Panc1 (cell line): ENCODE data around the gene MOB1B. TPM values are rescaled to one million over a fixed set of nuclear protein-coding genes. Genes with fewer than 3 reads are reported as not detected.

Experiments
- ATAC-seq: fragments of 200-7000 bp; cut with Tn5 transposase; 2 replicates; pipeline ENCODE4 v1.9.1; 2020; ENCODE audit warnings: mild to moderate bottlenecking, moderate library complexity
- BruUV-seq: library from RNA; stranded (reverse); fragments of 400-500 nt; replicated peaks from 2 replicates; lab custom pipeline; 2021; lab: Mats Ljungman, UMichigan
- CTCF ChIA-PET: fragments of 300-600 bp; sonication (Branson Sonifier 250); formaldehyde crosslinking; loops from one replicate; lab custom pipeline; 2022; ENCODE audit warnings: antibody characterized with exemption; lab: Charles Lee
- POLR2A ChIA-PET: fragments of 300-600 bp; sonication (Branson Sonifier 250); formaldehyde crosslinking; loops from one replicate; lab custom pipeline; 2022; ENCODE audit warnings: antibody characterized with exemption; lab: Charles Lee
- DNase-seq: peaks from one replicate; pipeline ENCODE4 v3.0.0-alpha.2; 2010; ENCODE audit warnings: low read depth, low spot score
- H3K27ac ChIP-seq: 2 replicates; pipeline ENCODE4 v1.5.1; 2011; ENCODE audit warnings: mild to moderate bottlenecking, low read length, inconsistent platforms
- H3K27me3 ChIP-seq: fragments of 200-500 bp; sonication (Bioruptor generic); 2 replicates; pipeline ENCODE4 v1.6.0; 2014; ENCODE audit warnings: low read length, inconsistent platforms; ENCODE audit not compliant: control insufficient read depth, insufficient read depth
- H3K36me3 ChIP-seq: fragments of 200-500 bp; sonication (Bioruptor generic); 2 replicates; pipeline ENCODE4 v1.5.1; 2014; ENCODE audit warnings: inconsistent platforms, mild to moderate bottlenecking, low read length, moderate library complexity; ENCODE audit not compliant: control insufficient read depth, insufficient read depth
- H3K4me1 ChIP-seq: 2 replicates; pipeline ENCODE4 v1.5.1; 2011; ENCODE audit warnings: inconsistent platforms, mild to moderate bottlenecking, low read length, moderate library complexity; ENCODE audit not compliant: control insufficient read depth, insufficient read depth
- H3K4me3 ChIP-seq, 2 experiments: 2 replicates each; pipeline ENCODE4 v1.5.1; 2011 to 2012; ENCODE audit warnings: low read depth in 2 of 2, low read length in 2 of 2, mild to moderate bottlenecking in 2 of 2, inconsistent platforms in 1 of 2, moderate library complexity in 1 of 2
- H3K9me3 ChIP-seq: fragments of 200-500 bp; sonication (Bioruptor generic); 2 replicates; pipeline ENCODE4 v1.5.1; 2014; ENCODE audit warnings: low read depth, mild to moderate bottlenecking, inconsistent platforms, low read length, moderate library complexity; ENCODE audit not compliant: control insufficient read depth, insufficient read depth
- POLR2AphosphoS5 ChIP-seq: IDR thresholded peaks from 2 replicates; pipeline ENCODE4 v1.6.1; 2012; ENCODE audit warnings: mild to moderate bottlenecking, low read depth, low read length, moderate library complexity
- SIN3A ChIP-seq: IDR thresholded peaks from 2 replicates; pipeline ENCODE4 v1.6.1; 2012; ENCODE audit warnings: low read depth, mild to moderate bottlenecking, low read length, moderate library complexity, borderline replicate concordance; ENCODE audit not compliant: insufficient read depth
- TCF7L2 ChIP-seq: IDR thresholded peaks from 2 replicates; pipeline ENCODE4 v1.6.1; 2011; ENCODE audit warnings: mild to moderate bottlenecking, low read depth, low read length, inconsistent platforms
- in situ Hi-C: cut with HindIII; loops from 2 replicates; pipeline ENCODE4 v1.10.0; 2016; ENCODE audit warnings: low sequenced_read_pairs, low pct_unique_long_range_greater_than_20kb
- intact Hi-C: fragments of 100-400 bp; cut with micrococcal nuclease; formaldehyde crosslinking; loops from one replicate; pipeline ENCODE4 v1.10.0; 2022; ENCODE audit not compliant: unreplicated experiment
- total RNA-seq: library from RNA; stranded (reverse); gene quantifications from one replicate; pipeline ENCODE4 v1.2.1, GENCODE V29; 2021; ENCODE audit not compliant: unreplicated experiment
- TF ChIP-seq, protein P1 (sequence below), 2 experiments: IDR thresholded peaks; 2 replicates each; pipeline ENCODE4 v1.6.1; 2011 to 2012; ENCODE audit warnings: low read depth in 2 of 2, control low read depth in 1 of 2, low read length in 1 of 2, mild to moderate bottlenecking in 1 of 2, moderate library complexity in 1 of 2; ENCODE audit not compliant: insufficient read depth in 1 of 2
- TF ChIP-seq, protein P2 (sequence below): fragments of 450-650 bp; IDR thresholded peaks from 2 replicates; pipeline ENCODE4 v1.5.1; 2017; ENCODE audit warnings: mild to moderate bottlenecking

Gene MOB1B
- total RNA-seq, 1 experiment from 2014 or later, result 20.1 TPM

DNA sequence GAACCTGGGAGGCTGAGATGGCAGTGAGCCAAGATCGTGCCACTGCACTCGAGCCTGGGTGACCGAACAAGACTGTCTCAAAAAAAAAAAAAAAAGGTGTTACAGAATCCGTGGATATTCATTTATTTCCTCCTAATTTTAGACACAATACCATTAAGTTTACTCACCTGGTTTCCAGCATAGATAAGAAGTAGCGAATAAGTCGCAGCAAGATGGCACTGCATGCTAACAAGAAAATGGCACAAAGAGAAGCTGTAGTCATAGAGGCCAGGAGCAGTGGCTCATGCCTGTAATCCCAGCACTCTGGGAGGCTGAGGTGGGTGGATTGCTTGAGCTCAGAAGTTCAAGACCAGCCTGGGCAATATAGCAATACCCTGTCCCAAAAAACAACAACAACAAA, 17.0 kb upstream of the MOB1B start:
- H3K27me3 ChIP-seq, result no peaks in the 10 kb centered on the region
- H3K36me3 ChIP-seq, result no peaks in the 10 kb centered on the region
- ATAC-seq, result no peak
- TF ChIP-seq, protein P1, sequence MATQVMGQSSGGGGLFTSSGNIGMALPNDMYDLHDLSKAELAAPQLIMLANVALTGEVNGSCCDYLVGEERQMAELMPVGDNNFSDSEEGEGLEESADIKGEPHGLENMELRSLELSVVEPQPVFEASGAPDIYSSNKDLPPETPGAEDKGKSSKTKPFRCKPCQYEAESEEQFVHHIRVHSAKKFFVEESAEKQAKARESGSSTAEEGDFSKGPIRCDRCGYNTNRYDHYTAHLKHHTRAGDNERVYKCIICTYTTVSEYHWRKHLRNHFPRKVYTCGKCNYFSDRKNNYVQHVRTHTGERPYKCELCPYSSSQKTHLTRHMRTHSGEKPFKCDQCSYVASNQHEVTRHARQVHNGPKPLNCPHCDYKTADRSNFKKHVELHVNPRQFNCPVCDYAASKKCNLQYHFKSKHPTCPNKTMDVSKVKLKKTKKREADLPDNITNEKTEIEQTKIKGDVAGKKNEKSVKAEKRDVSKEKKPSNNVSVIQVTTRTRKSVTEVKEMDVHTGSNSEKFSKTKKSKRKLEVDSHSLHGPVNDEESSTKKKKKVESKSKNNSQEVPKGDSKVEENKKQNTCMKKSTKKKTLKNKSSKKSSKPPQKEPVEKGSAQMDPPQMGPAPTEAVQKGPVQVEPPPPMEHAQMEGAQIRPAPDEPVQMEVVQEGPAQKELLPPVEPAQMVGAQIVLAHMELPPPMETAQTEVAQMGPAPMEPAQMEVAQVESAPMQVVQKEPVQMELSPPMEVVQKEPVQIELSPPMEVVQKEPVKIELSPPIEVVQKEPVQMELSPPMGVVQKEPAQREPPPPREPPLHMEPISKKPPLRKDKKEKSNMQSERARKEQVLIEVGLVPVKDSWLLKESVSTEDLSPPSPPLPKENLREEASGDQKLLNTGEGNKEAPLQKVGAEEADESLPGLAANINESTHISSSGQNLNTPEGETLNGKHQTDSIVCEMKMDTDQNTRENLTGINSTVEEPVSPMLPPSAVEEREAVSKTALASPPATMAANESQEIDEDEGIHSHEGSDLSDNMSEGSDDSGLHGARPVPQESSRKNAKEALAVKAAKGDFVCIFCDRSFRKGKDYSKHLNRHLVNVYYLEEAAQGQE (IDR thresholded peaks at IDR 0.05; ENCODE audit: insufficient read depth in 1 of 2, low read depth in 2 of 2, low read length in 1 of 2), result no peak
- CTCF ChIA-PET, result interaction anchor here (0.7 kb wide), 1 partner anchor 107 kb away, joined by 3 read pairs; no protein-coding TSS in a partner anchor
- POLR2A ChIA-PET, result no interaction called here
- H3K4me1 ChIP-seq, result no peaks in the 10 kb centered on the region
- in situ Hi-C loops, result no loop called here
- DNase-seq, result no peak
- H3K4me3 ChIP-seq, result no peak overlapping the region
- H3K9me3 ChIP-seq, result no peaks in the 10 kb centered on the region
- intact Hi-C loops, result no loop called here
- H3K27ac ChIP-seq, result no peak overlapping the region
- BruUV-seq, result no TSS peak

DNA sequence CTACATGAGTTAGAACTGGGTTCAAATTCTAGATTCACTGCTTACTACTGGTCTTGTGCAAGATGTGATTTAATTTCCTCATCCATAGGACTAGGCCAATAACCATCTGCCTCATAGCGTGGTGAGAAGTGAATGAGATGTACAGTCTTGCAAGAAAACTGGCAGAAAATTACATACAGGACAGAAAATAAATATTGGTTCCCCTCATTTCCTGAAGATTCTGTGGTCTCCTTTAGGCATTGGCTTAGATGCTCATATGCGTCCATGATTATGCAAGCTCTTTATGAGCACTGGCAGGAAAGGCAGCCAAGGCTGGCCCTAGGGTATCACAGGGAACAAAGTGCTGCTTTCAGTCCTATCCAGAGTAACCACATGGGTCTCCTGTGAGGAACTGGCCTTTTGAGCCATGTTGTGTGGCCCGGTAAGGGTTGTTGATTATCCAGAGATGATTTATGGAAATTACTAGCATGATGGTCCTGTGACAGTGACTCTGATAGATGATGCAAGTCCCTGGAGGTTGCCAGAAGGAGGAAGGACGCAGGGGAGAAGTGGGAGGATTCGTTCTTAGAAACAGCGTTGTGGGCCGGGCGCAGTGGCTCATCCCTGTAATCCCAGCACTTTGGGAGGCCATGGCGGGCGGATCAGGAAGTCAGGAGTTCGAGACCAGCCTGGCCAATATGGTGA, 9.9 kb upstream of the MOB1B start:
- Histone ChIP-seq H3K9me3 (no peaks in the 10 kb centered on the region), H3K27ac (no peak overlapping the region), H3K27me3 (no peaks in the 10 kb centered on the region), H3K36me3 (no peaks in the 10 kb centered on the region), H3K4me3 (no peak overlapping the region), H3K4me1 (no peaks in the 10 kb centered on the region)
- ATAC-seq (no peak), DNase-seq (no peak)
- no TSS peak for BruUV-seq
- ChIA-PET POLR2A (no interaction called here), CTCF (no interaction called here)
- TF ChIP-seq, protein P1 (IDR thresholded peaks at IDR 0.05; ENCODE audit: insufficient read depth in 1 of 2, low read depth in 2 of 2, low read length in 1 of 2), result no peak
- TF ChIP-seq, protein P2, sequence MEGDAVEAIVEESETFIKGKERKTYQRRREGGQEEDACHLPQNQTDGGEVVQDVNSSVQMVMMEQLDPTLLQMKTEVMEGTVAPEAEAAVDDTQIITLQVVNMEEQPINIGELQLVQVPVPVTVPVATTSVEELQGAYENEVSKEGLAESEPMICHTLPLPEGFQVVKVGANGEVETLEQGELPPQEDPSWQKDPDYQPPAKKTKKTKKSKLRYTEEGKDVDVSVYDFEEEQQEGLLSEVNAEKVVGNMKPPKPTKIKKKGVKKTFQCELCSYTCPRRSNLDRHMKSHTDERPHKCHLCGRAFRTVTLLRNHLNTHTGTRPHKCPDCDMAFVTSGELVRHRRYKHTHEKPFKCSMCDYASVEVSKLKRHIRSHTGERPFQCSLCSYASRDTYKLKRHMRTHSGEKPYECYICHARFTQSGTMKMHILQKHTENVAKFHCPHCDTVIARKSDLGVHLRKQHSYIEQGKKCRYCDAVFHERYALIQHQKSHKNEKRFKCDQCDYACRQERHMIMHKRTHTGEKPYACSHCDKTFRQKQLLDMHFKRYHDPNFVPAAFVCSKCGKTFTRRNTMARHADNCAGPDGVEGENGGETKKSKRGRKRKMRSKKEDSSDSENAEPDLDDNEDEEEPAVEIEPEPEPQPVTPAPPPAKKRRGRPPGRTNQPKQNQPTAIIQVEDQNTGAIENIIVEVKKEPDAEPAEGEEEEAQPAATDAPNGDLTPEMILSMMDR, result no peak
- TF ChIP-seq POLR2AphosphoS5, result no peak
- TF ChIP-seq TCF7L2, result no peak
- no peak for TF ChIP-seq SIN3A
- intact Hi-C loops (no loop called here), in situ Hi-C loops (no loop called here)
